ENCODE measurements around the gene GPR153. TPM values are rescaled to one million over a fixed set of nuclear protein-coding genes. Genes with fewer than 3 reads are reported as not detected.
"Not testable (repeated sequence)": the region's sequence is repeated elsewhere in the genome, so short reads cannot be mapped to it uniquely, and the experiment has no call there.

The GPR153 gene
- polyA plus RNA-seq: 1 to 10 TPM in 1 of 3 donors, under 1 TPM in 2; 0.58 to 1.5 (median 0.68) TPM

GRCh38 chr1:6260961-6261614 is at the start of gene GPR153:
GPR153 (minus strand) TSS chr1:6261098; CDS start chr1:6254905, 6,193 bp downstream.
- peak; percentile 44 to 53 (median 51) for DNase-seq
- Mint-ChIP-seq H3K27me3 (ENCODE audit: low read depth in 3 of 3) (peaks cover 0 to 7% (median 0%) of the 10 kb centered on the region in 3 donors), H3K9me3 (no peaks in the 10 kb centered on the region), H3K27ac (no peak within 1 kb of the TSS), H3K4me1 (peaks cover 6 to 10% of the 10 kb centered on the region in 2 donors), H3K36me3 (no peaks in the 10 kb centered on the region), H3K4me3 (peak within 1 kb of the TSS; percentile 60 to 83 (median 74))

GRCh38 chr1:6310116-6310848 is 49.4 kb upstream of the GPR153 start:
- no peak for DNase-seq
- Mint-ChIP-seq H3K27ac (peak overlapping the region in 3 of 6 donors; percentile 46 to 60 (median 50)), H3K4me3 (no peak overlapping the region), H3K27me3 (ENCODE audit: low read depth in 3 of 3) (peaks cover 0 to 4% (median 0%) of the 10 kb centered on the region in 3 donors), H3K4me1 (no peaks in the 10 kb centered on the region), H3K9me3 (no peaks in the 10 kb centered on the region), H3K36me3 (peaks cover 0 to 13% (median 5%) of the 10 kb centered on the region in 3 donors)

GRCh38 chr1:6309564-6309963 is 48.7 kb upstream of the GPR153 start:
- Mint-ChIP-seq H3K9me3 (no peaks in the 10 kb centered on the region), H3K27ac (peak overlapping the region in 4 of 6 donors; percentile 40 to 60 (median 48)), H3K4me1 (no peaks in the 10 kb centered on the region), H3K36me3 (peaks cover 0 to 13% (median 5%) of the 10 kb centered on the region in 3 donors), H3K4me3 (no peak overlapping the region), H3K27me3 (ENCODE audit: low read depth in 3 of 3) (peaks cover 0 to 4% (median 0%) of the 10 kb centered on the region in 3 donors)
- DNase-seq: no peak

GRCh38 chr1:6308449-6308848 is 47.6 kb upstream of the GPR153 start:
- peaks cover 0 to 13% (median 5%) of the 10 kb centered on the region in 3 donors for H3K36me3 Mint-ChIP-seq
- H3K4me1 Mint-ChIP-seq: no peaks in the 10 kb centered on the region
- no peaks in the 10 kb centered on the region for H3K9me3 Mint-ChIP-seq
- DNase-seq: no peak
- H3K4me3 Mint-ChIP-seq: no peak overlapping the region
- H3K27me3 Mint-ChIP-seq (ENCODE audit: low read depth in 3 of 3): no peaks in the 10 kb centered on the region
- no peak overlapping the region for H3K27ac Mint-ChIP-seq

DNA sequence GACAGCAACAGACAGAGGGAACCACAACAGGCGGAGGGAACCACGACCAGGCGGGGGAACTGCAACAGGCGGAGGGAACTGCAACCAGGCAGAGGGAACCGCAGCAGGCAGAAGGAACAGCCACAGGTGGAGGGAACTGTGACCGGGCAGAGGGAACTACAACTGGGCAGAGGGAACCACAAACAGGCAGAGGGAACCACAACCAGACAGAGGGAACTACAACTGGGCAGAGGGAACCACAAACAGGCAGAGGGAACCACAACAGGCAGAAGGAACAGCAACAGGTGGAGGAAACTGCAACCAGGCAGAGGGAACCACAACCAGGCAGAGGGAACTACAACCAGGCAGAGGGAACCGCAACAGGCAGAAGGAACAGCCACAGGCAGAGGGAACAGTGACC is 46.8 kb upstream of the GPR153 start:
- Mint-ChIP-seq H3K27ac (peak overlapping the region in 2 of 6 donors; percentile 30 to 67), H3K36me3 (peaks cover 0 to 13% (median 5%) of the 10 kb centered on the region in 3 donors)
- H3K9me3 Mint-ChIP-seq; H3K4me1 Mint-ChIP-seq; H3K4me3 Mint-ChIP-seq; H3K27me3 Mint-ChIP-seq (ENCODE audit: low read depth in 3 of 3); DNase-seq: not testable (repeated sequence)

DNA sequence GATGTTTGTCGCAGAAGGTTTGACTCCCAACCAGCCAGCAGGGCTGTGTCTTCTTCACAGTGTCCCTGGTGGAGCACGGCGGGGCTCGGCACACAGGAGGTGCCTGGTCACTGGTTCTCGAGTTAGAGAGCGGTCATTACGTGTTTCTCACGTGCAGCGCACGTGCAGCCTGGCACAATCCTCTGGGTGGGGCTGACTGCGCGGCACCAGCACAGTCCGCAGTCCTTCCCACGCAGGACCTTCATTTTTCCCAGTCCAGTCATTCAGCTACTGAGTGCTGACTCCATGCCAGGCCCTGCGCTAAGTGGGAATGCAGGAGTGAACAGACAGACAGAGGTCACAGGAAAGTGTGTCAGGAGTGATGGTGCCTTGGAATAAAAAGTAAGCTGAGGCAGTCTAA is 46.2 kb upstream of the GPR153 start:
- no peak overlapping the region for H3K4me3 Mint-ChIP-seq
- H3K27me3 Mint-ChIP-seq (ENCODE audit: low read depth in 3 of 3): no peaks in the 10 kb centered on the region
- peaks cover 0 to 13% (median 5%) of the 10 kb centered on the region in 3 donors for H3K36me3 Mint-ChIP-seq
- H3K9me3 Mint-ChIP-seq: no peaks in the 10 kb centered on the region
- peak overlapping the region in 1 of 6 donors; percentile 30 for H3K27ac Mint-ChIP-seq
- no peak for DNase-seq
- no peaks in the 10 kb centered on the region for H3K4me1 Mint-ChIP-seq

DNA sequence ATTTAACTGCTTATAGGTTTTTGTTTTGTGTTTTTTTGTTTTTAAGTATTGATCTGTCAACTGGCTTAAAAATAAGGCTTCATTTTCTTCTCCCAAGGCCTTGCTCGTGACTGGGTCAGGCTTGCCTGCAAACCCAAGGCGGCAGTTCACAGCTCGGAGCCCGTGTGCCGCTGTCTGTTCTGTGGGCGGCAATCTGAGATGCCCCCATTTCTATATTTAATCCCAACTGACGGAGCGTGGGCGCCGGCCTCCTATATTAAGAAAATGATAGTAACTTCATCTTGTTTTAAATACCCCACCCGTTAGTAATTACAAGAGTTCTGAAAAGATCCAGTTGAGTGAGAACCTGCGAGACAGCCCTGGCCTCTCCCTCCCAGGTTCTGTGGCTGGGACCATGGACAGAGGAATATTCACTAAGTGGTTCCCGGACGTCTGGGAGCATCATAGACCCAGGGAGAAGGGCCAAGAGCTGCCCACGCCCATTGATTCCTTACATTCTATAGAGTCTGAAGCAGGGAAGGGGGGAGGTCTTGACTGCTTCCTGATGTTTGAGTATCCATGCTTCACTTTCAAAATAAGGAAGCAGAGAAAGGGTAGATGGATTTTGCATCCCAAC is 42.6 kb upstream of the GPR153 start:
- no peak for DNase-seq
- no peaks in the 10 kb centered on the region for H3K4me1 Mint-ChIP-seq
- H3K4me3 Mint-ChIP-seq: no peak overlapping the region
- peaks cover 0 to 9% (median 7%) of the 10 kb centered on the region in 3 donors for H3K36me3 Mint-ChIP-seq
- peaks cover 0 to 5% (median 0%) of the 10 kb centered on the region in 3 donors for H3K27me3 Mint-ChIP-seq (ENCODE audit: low read depth in 3 of 3)
- no peaks in the 10 kb centered on the region for H3K9me3 Mint-ChIP-seq
- H3K27ac Mint-ChIP-seq: peak overlapping the region in 2 of 6 donors; percentile 20 to 46

DNA sequence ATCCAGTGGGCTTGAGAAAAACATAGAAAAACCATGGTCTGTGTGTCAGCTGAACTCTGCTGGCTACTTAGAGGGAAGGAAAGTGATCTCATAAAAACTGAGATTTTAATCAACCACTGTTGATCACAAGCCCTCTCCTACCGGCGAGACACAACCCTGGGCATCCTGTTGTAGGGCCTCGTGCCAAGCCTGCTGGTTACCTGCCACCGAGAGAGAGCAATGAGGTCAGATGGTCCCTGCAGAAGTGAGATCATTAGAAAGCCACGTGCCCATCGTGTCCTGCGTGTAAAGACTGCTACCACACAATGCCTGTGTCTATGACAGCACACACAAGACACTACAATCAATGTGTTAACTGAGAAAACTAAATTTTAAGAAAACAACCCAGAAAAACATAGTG is 41.7 kb upstream of the GPR153 start:
- no peaks in the 10 kb centered on the region for H3K9me3 Mint-ChIP-seq
- no peak overlapping the region for H3K4me3 Mint-ChIP-seq
- peaks cover 0 to 2% of the 10 kb centered on the region in 2 donors for H3K4me1 Mint-ChIP-seq
- DNase-seq: no peak
- peaks cover 0 to 5% (median 0%) of the 10 kb centered on the region in 3 donors for H3K27me3 Mint-ChIP-seq (ENCODE audit: low read depth in 3 of 3)
- peak overlapping the region in 1 of 6 donors; percentile 67 for H3K27ac Mint-ChIP-seq
- peaks cover 0 to 9% (median 8%) of the 10 kb centered on the region in 3 donors for H3K36me3 Mint-ChIP-seq

DNA sequence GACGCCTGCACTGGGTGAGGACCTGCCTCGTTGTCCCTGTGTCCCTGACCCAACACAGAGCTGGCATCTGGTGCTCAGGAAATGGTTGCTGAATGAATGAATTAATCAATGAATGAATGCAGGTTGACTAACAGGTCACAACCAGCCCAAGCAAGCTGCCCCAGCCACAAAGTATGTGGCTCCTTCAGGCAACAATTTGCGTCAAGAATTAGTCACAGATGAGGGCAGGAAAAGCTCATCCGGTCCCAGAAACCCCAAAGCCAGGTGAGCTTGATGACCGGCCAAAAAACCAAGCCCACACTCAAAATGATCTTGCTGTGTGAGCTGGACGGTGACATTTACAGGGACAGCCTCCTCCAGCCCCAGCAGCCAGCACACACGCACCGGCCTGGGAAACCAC is 40.6 kb upstream of the GPR153 start:
- H3K27me3 Mint-ChIP-seq (ENCODE audit: low read depth in 3 of 3): peaks cover 0 to 5% (median 0%) of the 10 kb centered on the region in 3 donors

GRCh38 chr1:6300342-6301048 is 39.6 kb upstream of the GPR153 start:
- peak overlapping the region in 2 of 6 donors; percentile 12 to 25 for H3K27ac Mint-ChIP-seq
- no peak for DNase-seq
- H3K27me3 Mint-ChIP-seq (ENCODE audit: low read depth in 3 of 3): peaks cover 0 to 5% (median 0%) of the 10 kb centered on the region in 3 donors
- H3K4me1 Mint-ChIP-seq: peaks cover 8 to 11% of the 10 kb centered on the region in 2 donors
- no peak overlapping the region for H3K4me3 Mint-ChIP-seq
- peaks cover 0 to 4% (median 3%) of the 10 kb centered on the region in 3 donors for H3K36me3 Mint-ChIP-seq
- no peaks in the 10 kb centered on the region for H3K9me3 Mint-ChIP-seq

More for the DNA sequence above, 40.6 kb upstream of the GPR153 start:
- Mint-ChIP-seq H3K27ac (peak overlapping the region in 1 of 6 donors; percentile 17), H3K4me1 (peaks cover 0 to 4% of the 10 kb centered on the region in 2 donors), H3K36me3 (peaks cover 0 to 6% (median 4%) of the 10 kb centered on the region in 3 donors), H3K9me3 (no peaks in the 10 kb centered on the region), H3K4me3 (no peak overlapping the region)
- DNase-seq: no peak

DNA sequence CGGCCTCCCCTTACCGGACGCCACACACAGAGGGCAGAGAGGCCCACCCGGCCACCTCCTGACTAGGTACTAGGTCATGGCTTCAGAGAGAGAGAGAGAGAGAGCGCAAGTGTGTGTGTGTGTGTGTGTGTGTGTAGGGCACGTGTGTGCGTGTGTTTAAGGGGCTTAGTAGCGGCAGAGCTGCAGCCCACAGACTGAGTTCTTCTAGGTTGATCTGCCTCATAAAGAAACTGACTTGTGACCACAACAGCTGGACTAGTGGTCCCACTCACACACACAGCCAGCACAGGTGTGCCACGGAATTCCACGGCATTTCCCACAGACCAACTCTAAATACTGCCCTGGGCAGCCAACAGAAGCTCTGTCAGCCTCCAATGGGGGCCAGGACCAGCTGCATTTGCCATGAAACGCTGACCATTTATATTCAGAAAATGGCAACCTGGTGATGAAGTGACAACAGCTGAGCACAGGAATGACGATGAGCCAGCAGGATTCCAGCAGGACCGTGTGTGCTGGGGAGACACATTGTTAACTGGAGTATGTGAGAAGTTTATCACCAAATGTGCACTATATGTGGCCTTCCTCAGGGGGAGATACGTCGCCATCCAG is 38.8 kb upstream of the GPR153 start:
- H3K4me3 Mint-ChIP-seq: no peak overlapping the region
- peaks cover 0 to 4% (median 3%) of the 10 kb centered on the region in 3 donors for H3K36me3 Mint-ChIP-seq
- H3K27me3 Mint-ChIP-seq (ENCODE audit: low read depth in 3 of 3): peaks cover 0 to 11% (median 8%) of the 10 kb centered on the region in 3 donors
- peak overlapping the region in 2 of 6 donors; percentile 43 to 58 for H3K27ac Mint-ChIP-seq
- H3K4me1 Mint-ChIP-seq: peaks cover 16 to 19% of the 10 kb centered on the region in 2 donors
- H3K9me3 Mint-ChIP-seq: no peaks in the 10 kb centered on the region
- DNase-seq: no peak

GRCh38 chr1:6298940-6299465 is 38.1 kb upstream of the GPR153 start:
- Mint-ChIP-seq H3K27ac (peak overlapping the region in 1 of 6 donors; percentile 58), H3K4me1 (peaks cover 23 to 25% of the 10 kb centered on the region in 2 donors), H3K36me3 (peaks cover 0 to 4% (median 3%) of the 10 kb centered on the region in 3 donors)

More at GRCh38 chr1:6298940-6299465, 38.1 kb upstream of the GPR153 start:
- H3K27me3 Mint-ChIP-seq (ENCODE audit: low read depth in 3 of 3): peaks cover 0 to 14% (median 11%) of the 10 kb centered on the region in 3 donors
- no peak overlapping the region for H3K4me3 Mint-ChIP-seq
- H3K9me3 Mint-ChIP-seq: no peaks in the 10 kb centered on the region
- DNase-seq: no peak
